VCaP (cell line): ENCODE measurements around the gene KISS1.

ENCODE experiments used
- H3K27ac ChIP-seq: fragments of 450-650 bp; 2 replicates; pipeline ENCODE4 v1.5.1; 2017
- CTCF ChIP-seq: fragments of 450-650 bp; conservative IDR thresholded peaks from 2 replicates; pipeline ENCODE4 v1.5.1; 2017; ENCODE audit warnings: mild to moderate bottlenecking, moderate library complexity

KISS1 gene

GRCh38 chr1:204151552-204152309 lies 44.6 kb downstream of the KISS1 start, which contains the start of gene ETNK2:
Gene ETNK2 (minus strand): TSS chr1:204152044. CDS start chr1:204151852, 192 bp downstream.
- peak within 1 kb of the TSS; percentile 53; the same call in 1 of the 2 replicates for H3K27ac ChIP-seq
- no peak for TF ChIP-seq CTCF

GRCh38 chr1:204150702-204151551 lies 45.4 kb downstream of the KISS1 start:
- peak overlapping the region; percentile 53; the same call in 1 of the 2 replicates for H3K27ac ChIP-seq
- no peak for TF ChIP-seq CTCF

GRCh38 chr1:204149635-204150565 lies 46.4 kb downstream of the KISS1 start:
- no peak for TF ChIP-seq CTCF
- H3K27ac ChIP-seq: peak overlapping the region; percentile 20

- H3K27ac ChIP-seq: peak overlapping the region; percentile 20
- no peak for TF ChIP-seq CTCF
Observed at GRCh38 chr1:204149107-204149506, 47.2 kb downstream of the KISS1 start.

GRCh38 chr1:204147406-204148383 lies 48.6 kb downstream of the KISS1 start:
- no peak for TF ChIP-seq CTCF
- no peak overlapping the region for H3K27ac ChIP-seq

- H3K27ac ChIP-seq: no peak overlapping the region
- TF ChIP-seq CTCF: no peak
Observed at GRCh38 chr1:204146965-204147364, 49.3 kb downstream of the KISS1 start.
